Colon (tissue), 2 donors: ENCODE data around the gene IRS2.

Source experiments
- FAIRE-seq: peaks from 2 replicates; lab custom pipeline; 2012; peaks lifted over from hg19 to GRCh38; lab: Jason Lieb, UNC
- donor health status: control.
- donor health status: control.

The IRS2 gene

DNA sequence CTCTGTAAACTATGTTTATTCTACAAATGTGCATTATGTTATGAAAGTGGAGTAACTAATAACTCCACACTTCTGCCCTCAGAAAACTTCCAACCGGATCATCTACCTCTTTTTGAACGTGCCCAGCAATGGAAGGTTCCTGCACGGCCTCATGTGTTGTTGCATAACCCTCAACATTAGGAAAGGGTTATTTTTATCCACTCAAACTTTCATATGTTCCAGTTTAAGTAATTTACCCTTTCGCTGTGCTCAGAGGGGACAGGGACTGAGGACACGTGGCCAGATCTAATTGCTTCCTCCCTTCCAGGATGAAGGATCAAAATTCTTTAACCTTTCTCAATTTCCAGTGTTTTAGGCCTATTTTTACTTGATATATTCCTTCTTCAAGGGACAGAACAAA is 29.6 kb downstream of the IRS2 start:
- FAIRE-seq, result no peak

- FAIRE-seq, result no peak
These were observed 30.4 kb downstream of the IRS2 start for GRCh38 chr13:109755997-109756396.

DNA sequence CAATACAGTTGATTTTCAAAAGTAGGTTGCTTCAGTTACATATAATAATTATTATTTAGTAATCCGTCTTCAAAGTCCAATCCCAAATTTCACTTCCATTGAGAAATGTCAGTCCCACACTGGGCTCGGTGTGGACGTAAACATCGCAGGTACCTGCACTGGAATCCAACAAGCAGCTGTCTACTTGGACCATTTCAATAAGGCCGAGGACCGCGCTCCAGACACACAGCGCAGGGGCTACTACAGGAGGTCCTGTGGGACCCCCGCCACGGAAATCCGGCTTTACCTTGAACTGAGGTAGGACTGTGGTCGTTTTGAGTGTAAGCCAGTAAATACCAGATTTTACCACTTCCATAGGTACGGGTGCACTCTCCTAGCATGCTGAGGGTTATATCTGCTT is 30.8 kb downstream of the IRS2 start:
- FAIRE-seq, result no peak

- FAIRE-seq, result no peak
These were observed 34.9 kb downstream of the IRS2 start for GRCh38 chr13:109751477-109751876.

- FAIRE-seq, result no peak
These were observed 36.1 kb downstream of the IRS2 start for GRCh38 chr13:109750221-109750775.

DNA sequence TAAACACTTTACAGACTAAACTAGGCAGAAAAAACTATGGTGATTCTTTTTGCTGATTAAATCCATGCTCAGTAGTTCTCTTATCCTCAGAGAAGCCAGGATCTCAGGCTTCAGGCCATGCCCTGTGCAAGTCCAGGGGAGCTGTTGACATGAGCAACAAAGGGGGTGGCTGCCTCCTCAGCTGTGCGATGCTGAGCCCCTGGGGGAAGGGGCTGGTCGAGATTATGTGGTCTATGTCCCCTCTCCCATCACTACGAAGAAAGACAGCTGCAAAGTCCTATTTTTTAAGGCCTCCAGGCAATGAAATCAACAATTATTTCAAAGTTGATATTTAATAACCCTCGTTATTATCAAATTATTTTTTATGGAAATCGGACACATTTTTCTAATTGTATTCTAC is 37.0 kb downstream of the IRS2 start:
- FAIRE-seq, result no peak

DNA sequence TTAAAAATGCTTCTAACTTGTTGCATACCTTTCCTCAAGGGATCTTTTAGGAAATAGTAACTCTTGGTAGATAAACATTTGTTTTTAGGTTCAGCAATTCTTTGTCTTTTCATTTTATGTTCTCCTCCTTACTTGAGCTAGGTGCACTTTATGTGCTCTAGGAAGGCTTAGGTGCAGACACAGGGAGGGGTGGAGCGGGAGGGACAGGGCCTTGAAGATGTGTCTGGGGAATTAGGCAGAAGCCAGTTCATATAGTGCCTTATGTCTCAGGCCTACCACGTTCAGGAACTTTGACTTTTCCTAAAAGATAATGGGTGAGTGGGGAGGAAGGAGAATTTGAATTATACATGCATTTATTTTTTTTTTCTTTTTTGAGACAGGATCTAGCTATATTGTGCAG is 37.7 kb downstream of the IRS2 start:
- FAIRE-seq, result no peak

- no peak for FAIRE-seq
These were observed 38.9 kb downstream of the IRS2 start for GRCh38 chr13:109747524-109747923.

GRCh38 chr13:109746364-109746763 is 40.0 kb downstream of the IRS2 start:
- no peak for FAIRE-seq

DNA sequence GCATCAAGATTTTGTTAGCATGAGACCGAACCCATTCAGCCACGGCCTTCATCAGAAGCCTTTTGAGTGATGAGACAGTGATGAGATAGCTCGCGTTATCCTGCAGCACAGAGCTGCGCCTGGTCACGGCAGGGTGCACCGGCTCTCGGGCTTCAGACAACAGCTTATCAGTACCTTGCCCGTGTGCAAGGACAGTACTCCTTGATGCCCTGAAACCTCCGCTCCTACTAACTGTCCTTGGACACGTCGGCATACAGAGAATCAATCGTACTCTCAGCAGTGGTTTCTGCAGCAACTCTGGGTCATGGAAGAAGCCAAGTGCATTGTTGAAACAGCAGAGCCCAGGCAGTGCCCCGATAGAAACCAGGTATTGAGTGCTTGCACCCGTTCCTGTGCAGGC is 40.7 kb downstream of the IRS2 start:
- no peak for FAIRE-seq

- no peak for FAIRE-seq
These were observed 41.3 kb downstream of the IRS2 start for GRCh38 chr13:109745060-109745459.

GRCh38 chr13:109744512-109745051 is 41.8 kb downstream of the IRS2 start:
- FAIRE-seq, result no peak

- FAIRE-seq, result no peak
These were observed 42.5 kb downstream of the IRS2 start for GRCh38 chr13:109743706-109744453.

- FAIRE-seq, result no peak
These were observed 44.4 kb downstream of the IRS2 start for GRCh38 chr13:109741966-109742365.

DNA sequence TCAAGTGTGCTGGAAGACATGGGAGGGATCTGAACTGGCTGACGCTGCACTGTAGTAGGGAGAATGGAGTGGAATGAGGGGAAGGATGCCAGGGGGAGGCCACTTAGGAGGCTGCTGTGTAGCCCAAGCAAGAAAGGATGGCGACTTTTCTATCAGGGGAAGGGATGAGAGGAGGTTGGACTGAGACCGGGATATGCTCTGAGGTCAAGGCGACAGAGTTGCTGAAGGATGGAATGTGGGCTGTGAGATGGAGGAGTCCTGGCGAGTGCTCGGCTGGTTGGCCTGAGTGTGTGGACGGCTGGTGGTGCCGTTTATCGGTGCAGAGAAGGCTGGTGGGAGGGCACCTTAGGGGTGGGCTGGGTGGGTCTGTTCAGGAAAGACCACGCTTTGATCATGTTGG is 45.7 kb downstream of the IRS2 start:
- FAIRE-seq, result no peak

- FAIRE-seq, result no peak
These were observed 46.3 kb downstream of the IRS2 start for GRCh38 chr13:109740121-109740520.

DNA sequence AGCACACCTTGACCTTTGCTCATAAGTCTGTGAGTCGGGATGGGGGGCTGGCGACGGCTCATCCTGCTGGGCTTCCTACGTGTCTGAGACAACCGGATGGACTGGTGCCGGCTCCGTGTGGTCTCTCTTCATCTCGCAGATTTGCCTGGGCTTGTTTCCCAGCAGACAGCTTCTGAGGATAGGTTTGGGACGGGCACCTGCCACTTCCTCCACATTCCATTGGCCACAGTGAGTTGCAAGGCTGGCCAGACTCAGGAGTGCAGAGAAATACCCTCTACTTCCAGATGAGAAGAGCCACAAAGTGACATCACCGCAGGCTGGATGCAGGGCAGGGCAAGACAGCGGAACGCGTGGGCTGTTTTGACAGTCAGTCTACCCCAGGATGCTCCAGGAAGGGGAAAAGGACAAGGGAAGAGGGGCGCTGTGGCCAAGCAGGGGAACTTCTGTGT is 48.1 kb downstream of the IRS2 start:
- FAIRE-seq, result no peak

DNA sequence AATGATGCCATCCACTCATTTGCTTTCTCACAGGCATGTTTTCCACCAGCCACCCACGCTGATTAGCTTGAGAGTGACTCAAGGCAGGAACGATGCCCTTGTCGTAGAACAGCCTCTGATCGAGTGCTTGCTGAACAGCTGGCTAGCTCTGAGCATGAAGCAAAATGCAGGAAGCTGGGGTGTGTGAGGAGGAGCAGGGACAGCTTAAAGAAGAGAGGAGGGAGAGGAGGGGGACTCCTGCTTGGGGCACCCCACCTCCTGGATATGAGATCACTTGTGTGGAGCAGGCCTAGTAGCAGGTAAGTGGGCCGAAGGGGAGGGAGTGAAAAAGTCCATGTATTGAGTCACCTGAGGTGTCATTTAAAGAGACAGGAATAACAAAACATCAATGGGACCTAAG is 48.8 kb downstream of the IRS2 start:
- FAIRE-seq, result no peak

- FAIRE-seq, result no peak
These were observed 49.3 kb downstream of the IRS2 start for GRCh38 chr13:109737046-109737573.

GRCh38 chr13:109735436-109735966 is 50.9 kb downstream of the IRS2 start:
- FAIRE-seq, result no peak

GRCh38 chr13:109734002-109734785 is 52.2 kb downstream of the IRS2 start:
- no peak for FAIRE-seq

DNA sequence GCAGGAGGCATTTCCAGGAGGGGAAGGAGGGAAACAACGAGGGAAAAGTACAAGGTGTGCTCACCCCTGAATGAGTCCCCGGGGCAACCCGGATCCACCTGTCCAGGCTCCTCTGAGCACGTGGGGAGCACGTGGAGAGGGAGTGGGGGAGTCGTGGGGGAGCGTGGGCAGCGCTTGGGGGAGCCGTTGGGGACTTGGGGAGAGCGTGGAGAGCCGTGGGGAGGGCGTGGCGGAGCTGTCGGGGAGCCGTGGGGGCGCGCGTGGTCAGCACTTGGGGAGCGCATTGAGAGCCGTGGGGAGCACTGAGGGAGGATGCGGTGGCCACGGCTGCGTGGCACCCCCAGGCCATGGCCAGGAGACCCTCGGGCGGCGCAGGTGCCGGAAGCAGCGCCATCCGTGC is 52.8 kb downstream of the IRS2 start:
- no peak for FAIRE-seq
